PC-9 (cell line): ENCODE data around the gene LARP1B. TPM values are rescaled to one million over a fixed set of nuclear protein-coding genes. Genes with fewer than 3 reads are reported as not detected.

Source experiments
- BruUV-seq: library from RNA; stranded (reverse); fragments of 400-500 nt; replicated peaks from 2 replicates; lab custom pipeline; 2021; lab: Mats Ljungman, UMichigan
- CTCF ChIA-PET: fragments of 300-600 bp; sonication (Branson Sonifier 250); formaldehyde crosslinking; loops from one replicate; lab custom pipeline; 2022; ENCODE audit warnings: antibody characterized with exemption; lab: Charles Lee
- POLR2A ChIA-PET: fragments of 300-600 bp; sonication (Branson Sonifier 250); formaldehyde crosslinking; loops from one replicate; lab custom pipeline; 2022; ENCODE audit warnings: antibody characterized with exemption; ENCODE audit not compliant: unreplicated experiment; lab: Charles Lee
- DNase-seq, 2 experiments: peaks; one replicate each; pipeline versions ENCODE4 v3.0.0 to v3.0.0-alpha.2; 2015 to 2022; ENCODE audit warnings: mixed read lengths in 1 of 2
- H2AFZ ChIP-seq: fragments of 200-600 bp; sonication (generic); 2 replicates; pipeline ENCODE4 v1.8.1; 2017; ENCODE audit warnings: antibody characterized with exemption
- H3F3A ChIP-seq: fragments of 200-600 bp; sonication (generic); 2 replicates; pipeline ENCODE4 v1.8.1; 2017; ENCODE audit warnings: antibody characterized with exemption, mild to moderate bottlenecking, low read depth; ENCODE audit not compliant: insufficient read depth
- H3K27ac ChIP-seq: fragments of 200-600 bp; sonication (generic); 2 replicates; pipeline ENCODE4 v1.6.1; 2016; ENCODE audit warnings: mixed run types
- H3K27me3 ChIP-seq: fragments of 200-600 bp; sonication (generic); 2 replicates; pipeline ENCODE4 v1.6.1; 2016; ENCODE audit warnings: low read depth, mixed run types; ENCODE audit not compliant: insufficient read depth
- H3K36me3 ChIP-seq: fragments of 200-600 bp; sonication (generic); 2 replicates; pipeline ENCODE4 v1.6.1; 2016; ENCODE audit warnings: low read depth, mixed run types
- H3K4me1 ChIP-seq: fragments of 200-600 bp; sonication (generic); replicated peaks from 2 replicates; pipeline ENCODE4 v1.6.1; 2016; ENCODE audit warnings: mixed run types; ENCODE audit not compliant: insufficient read depth
- H3K4me2 ChIP-seq: fragments of 200-600 bp; sonication (generic); 2 replicates; pipeline ENCODE4 v1.6.1; 2017; ENCODE audit warnings: mixed run types
- H3K4me3 ChIP-seq: fragments of 200-600 bp; sonication (generic); 2 replicates; pipeline ENCODE4 v1.6.1; 2016; ENCODE audit warnings: mixed run types
- H3K79me2 ChIP-seq: fragments of 200-600 bp; sonication (generic); 2 replicates; pipeline ENCODE4 v1.6.1; 2017; ENCODE audit warnings: low read depth, mixed run types
- H3K9me2 ChIP-seq: fragments of 200-600 bp; sonication (generic); 2 replicates; pipeline ENCODE4 v1.8.1; 2017; ENCODE audit warnings: mild to moderate bottlenecking; ENCODE audit not compliant: insufficient read depth
- H3K9me3 ChIP-seq: fragments of 200-600 bp; sonication (generic); 2 replicates; pipeline ENCODE4 v1.8.1; 2016; ENCODE audit warnings: low read depth; ENCODE audit not compliant: insufficient read depth
- H4K20me1 ChIP-seq: fragments of 200-600 bp; sonication (generic); 2 replicates; pipeline ENCODE4 v1.8.1; 2017; ENCODE audit not compliant: insufficient read depth
- CTCF ChIP-seq: fragments of 200-600 bp; sonication (generic); conservative IDR thresholded peaks from 2 replicates; pipeline ENCODE4 v1.6.1; 2017; ENCODE audit warnings: mixed run types, antibody characterized with exemption, mild to moderate bottlenecking, moderate library complexity
- EZH2 ChIP-seq: fragments of 200-600 bp; sonication (generic); IDR thresholded peaks from 2 replicates; pipeline ENCODE4 v1.8.0; 2017; ENCODE audit warnings: antibody characterized with exemption, low read depth
- intact Hi-C: fragments of 100-400 bp; cut with micrococcal nuclease; formaldehyde crosslinking; loops from one replicate; pipeline ENCODE4 v1.10.0; 2022; ENCODE audit not compliant: unreplicated experiment
- total RNA-seq: library from RNA; stranded (reverse); gene quantifications from 2 replicates; pipeline ENCODE4 v1.2.3, GENCODE V29; 2021

LARP1B gene
- total RNA-seq, 1 experiment from 2014 or later = 22.0 TPM

- intact Hi-C loops = no loop called here
- Histone ChIP-seq H2AFZ (no peak overlapping the region), H4K20me1 (no peaks in the 10 kb centered on the region), H3K4me1 (no peaks in the 10 kb centered on the region), H3K9me2 (no peaks in the 10 kb centered on the region), H3K4me2 (no peak overlapping the region), H3K4me3 (no peak overlapping the region), H3K36me3 (no peaks in the 10 kb centered on the region), H3K9me3 (no peaks in the 10 kb centered on the region; the same call in none of the 2 replicates), H3K27ac (no peak overlapping the region), H3K27me3 (no peaks in the 10 kb centered on the region), H3K79me2 (no peaks in the 10 kb centered on the region), H3F3A (no peaks in the 10 kb centered on the region)
- no peak for DNase-seq
- no peak for TF ChIP-seq EZH2
- TF ChIP-seq CTCF = no peak
- ChIA-PET POLR2A (no interaction called here), CTCF (no interaction called here)
- no TSS peak for BruUV-seq
These were observed 186.8 kb downstream of the LARP1B start for GRCh38 chr4:128247906-128248305.

GRCh38 chr4:128249787-128250668 is 188.9 kb downstream of the LARP1B start:
- POLR2A ChIA-PET = interaction anchor here (0.7 kb wide), 1 partner anchor 22 kb away, joined by 4 read pairs; no protein-coding TSS in a partner anchor
- Histone ChIP-seq H3K4me3 (no peak overlapping the region), H3K9me2 (no peaks in the 10 kb centered on the region), H3K4me1 (no peaks in the 10 kb centered on the region), H3K27ac (no peak overlapping the region), H3K9me3 (no peaks in the 10 kb centered on the region; the same call in none of the 2 replicates), H3K4me2 (no peak overlapping the region), H3K36me3 (no peaks in the 10 kb centered on the region), H3K79me2 (no peaks in the 10 kb centered on the region), H3F3A (no peaks in the 10 kb centered on the region), H4K20me1 (no peaks in the 10 kb centered on the region), H2AFZ (no peak overlapping the region), H3K27me3 (no peaks in the 10 kb centered on the region)
- DNase-seq = no peak
- no TSS peak for BruUV-seq
- TF ChIP-seq EZH2 = no peak
- no peak for TF ChIP-seq CTCF
- intact Hi-C loops = no loop called here
- CTCF ChIA-PET = no interaction called here

- H4K20me1 ChIP-seq = no peaks in the 10 kb centered on the region
- POLR2A ChIA-PET = interaction anchor here (0.6 kb wide), 1 partner anchor 32 kb away, joined by 4 read pairs; the partner anchor contains the start of gene PGRMC2
- CTCF ChIA-PET = interaction anchor here (0.7 kb wide), 1 partner anchor 556 kb away, joined by 3 read pairs; no protein-coding TSS in a partner anchor
- no peaks in the 10 kb centered on the region for H3K36me3 ChIP-seq
- no peak overlapping the region for H2AFZ ChIP-seq
- no TSS peak for BruUV-seq
- H3K9me2 ChIP-seq = no peaks in the 10 kb centered on the region
- H3F3A ChIP-seq = no peaks in the 10 kb centered on the region
- no peak overlapping the region for H3K4me2 ChIP-seq
- H3K27ac ChIP-seq = no peak overlapping the region
- H3K4me3 ChIP-seq = no peak overlapping the region
- intact Hi-C loops = no loop called here
- TF ChIP-seq CTCF (no peak), EZH2 (no peak)
- H3K9me3 ChIP-seq = no peaks in the 10 kb centered on the region
- H3K4me1 ChIP-seq = no peaks in the 10 kb centered on the region
- H3K27me3 ChIP-seq = no peaks in the 10 kb centered on the region
- no peaks in the 10 kb centered on the region for H3K79me2 ChIP-seq
- DNase-seq = no peak
These were observed 194.8 kb downstream of the LARP1B start for GRCh38 chr4:128255906-128256305.
